Osteoblast (primary cell): ENCODE results near the gene PDS5B. TPM values are rescaled to one million over a fixed set of nuclear protein-coding genes. Genes with fewer than 3 reads are reported as not detected.

Experiments used
- small RNA-seq: library from RNA; depleted of rRNA; stranded (forward); fragments of <200 nt; gene quantifications from one replicate; pipeline ENCODE3, GENCODE V24; 2012
- total RNA-seq: library from RNA; depleted of rRNA; stranded (reverse); fragments of >200 nt; gene quantifications from 2 replicates; pipeline ENCODE4 v1.2.3, GENCODE V29; 2012

Gene PDS5B
- total RNA-seq, 1 donor: 23.2 TPM

Small RNA genes within 50 kb of the gene (small RNA-seq; reads per million reads assigned to genes)
- not detected for gene RNY1P4

Other genes starting within 250 kb of the PDS5B start
- 11.2 and 14.4 TPM in 2 replicates for gene N4BP2L1, start 158.3 kb upstream of the PDS5B start, total RNA-seq
- 178 and 183 TPM in 2 replicates for gene N4BP2L2, start 47.7 kb upstream of the PDS5B start, total RNA-seq